Activated CD8-positive, alpha-beta memory T cell treated with anti-CD3 and anti-CD28 coated beads, Interleukin-2, amount 50 U/mL, for 1 hour (primary cell): ENCODE measurements around the gene FAM118A.
A peak's percentile ranks its signal among the peaks of the same experiment; 100 is the strongest.
"Not testable (repeated sequence)": the region's sequence is repeated elsewhere in the genome, so short reads cannot be mapped to it uniquely, and the experiment has no call there.

ENCODE experiments used
- DNase-seq: peaks from one replicate; pipeline ENCODE4 v3.0.0-alpha.2; 2020; ENCODE audit errors: extremely low read depth

FAM118A gene

DNA sequence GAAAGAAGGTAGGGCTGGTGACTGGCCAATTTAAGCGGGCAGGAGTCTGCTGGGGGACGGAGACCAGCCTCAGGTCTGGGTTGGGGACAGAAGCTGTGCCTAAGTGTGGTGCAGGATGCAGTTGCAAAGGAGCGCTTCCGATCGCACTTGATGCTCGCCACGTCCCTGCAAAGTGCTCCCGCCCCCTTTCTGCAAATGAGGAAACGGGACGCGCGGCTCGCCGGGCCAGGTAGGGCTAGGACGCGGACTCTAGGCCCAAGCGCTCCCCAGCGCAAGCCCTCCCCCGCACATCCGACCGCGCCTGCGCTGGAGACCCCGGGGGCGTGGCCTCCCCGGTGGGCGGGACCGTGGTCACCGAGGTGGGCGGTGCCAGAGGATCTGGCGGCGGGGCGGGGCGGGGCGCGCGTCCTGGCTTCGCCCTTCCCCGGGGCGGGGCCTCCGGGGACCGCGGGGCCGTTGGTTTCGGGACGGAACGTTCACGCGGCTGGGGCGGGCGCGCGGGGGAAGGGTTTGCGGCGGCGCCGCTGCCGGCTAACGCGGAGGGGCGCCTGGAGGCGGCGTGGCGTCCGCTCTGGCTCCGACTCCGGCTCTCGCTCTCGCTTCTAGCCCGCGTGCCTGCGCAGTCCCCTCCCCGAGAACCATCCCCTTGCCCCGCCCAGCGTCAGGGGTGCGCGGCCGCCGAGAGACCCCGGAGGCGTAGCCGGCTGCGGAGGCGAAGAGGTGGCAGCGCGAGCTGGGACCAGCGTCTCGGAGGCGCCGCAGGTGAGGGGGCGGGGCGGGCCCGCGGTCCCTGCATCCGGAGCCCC, at the start of gene FAM118A:
Gene FAM118A (plus strand): TSS at position 513 of the 806 bp plus-strand sequence. CDS start 12,446 bp downstream, outside the sequence.
- peak; percentile 77 for DNase-seq

DNA sequence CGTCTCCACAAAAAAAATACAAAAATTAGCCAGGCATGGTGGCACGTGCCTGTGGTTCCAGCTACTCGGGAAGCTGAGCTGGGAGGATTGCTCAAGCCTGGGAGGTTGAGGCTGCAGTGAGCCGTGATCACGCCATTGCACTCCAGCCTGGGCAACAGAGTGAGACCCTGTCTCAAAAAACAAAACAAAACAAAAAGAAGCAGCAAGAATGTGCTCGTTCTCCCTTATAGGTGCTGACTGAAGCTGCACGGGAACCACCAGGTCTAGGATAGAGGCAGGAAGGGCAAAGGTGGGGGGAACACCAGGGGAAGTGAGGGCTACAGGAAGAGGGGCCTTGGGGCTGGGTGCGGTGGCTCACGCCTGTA, 49.4 kb upstream of the FAM118A start:
- not testable (repeated sequence) for DNase-seq

- DNase-seq = no peak
Observed at GRCh38 chr22:45261407-45262088, 48.2 kb upstream of the FAM118A start.

GRCh38 chr22:45262195-45262930, 47.4 kb upstream of the FAM118A start:
- no peak for DNase-seq

GRCh38 chr22:45262931-45263462, 46.7 kb upstream of the FAM118A start:
- DNase-seq = no peak

- DNase-seq = no peak
Observed at GRCh38 chr22:45263463-45264269, 46.1 kb upstream of the FAM118A start.

- DNase-seq = no peak
Observed at GRCh38 chr22:45265535-45265934, 44.2 kb upstream of the FAM118A start.

GRCh38 chr22:45268167-45268957, 41.4 kb upstream of the FAM118A start:
- DNase-seq = no peak

DNA sequence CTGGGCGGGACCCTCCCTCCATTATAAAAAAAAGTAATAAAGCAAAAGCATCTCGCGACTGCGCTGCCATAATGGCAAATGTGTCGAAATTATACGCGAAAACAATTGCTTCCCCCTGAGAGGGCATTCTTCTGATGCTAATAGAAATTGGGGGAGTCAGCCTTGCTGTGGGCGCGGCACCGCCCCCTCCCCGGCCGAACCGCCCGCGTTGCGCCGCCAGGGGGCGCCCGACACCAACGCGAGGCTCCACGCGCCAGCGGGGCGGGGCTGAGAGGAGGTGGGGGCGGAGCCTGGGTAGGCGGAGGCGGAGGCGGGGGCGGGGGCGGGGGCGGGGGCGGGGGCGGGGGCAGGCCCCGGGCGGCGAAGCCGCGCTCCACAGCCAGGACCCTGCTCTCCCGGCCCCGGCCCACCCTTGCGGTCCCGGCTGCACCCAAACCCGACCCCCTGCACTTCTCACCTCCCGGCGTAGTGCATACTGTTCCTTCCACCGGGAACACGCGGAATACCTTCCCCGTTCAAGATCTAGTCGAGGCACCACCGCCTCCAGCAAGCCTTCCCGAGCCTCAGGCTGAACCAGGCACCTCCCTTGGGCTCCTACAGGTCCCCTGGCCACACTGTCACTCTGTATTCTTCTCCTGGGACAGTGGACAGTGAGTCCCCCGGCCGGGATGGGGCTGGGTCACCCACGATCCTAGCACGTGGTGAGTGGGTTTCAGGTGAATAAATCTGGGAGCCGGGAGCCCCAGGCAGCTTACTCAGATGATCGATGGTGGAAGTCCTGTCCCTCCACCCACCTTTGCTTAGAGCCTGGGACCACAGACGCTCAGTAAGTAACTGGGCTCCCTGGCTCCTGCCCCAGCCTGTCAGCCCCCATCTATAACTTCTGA, 40.5 kb upstream of the FAM118A start:
- DNase-seq = peak; percentile 66

DNA sequence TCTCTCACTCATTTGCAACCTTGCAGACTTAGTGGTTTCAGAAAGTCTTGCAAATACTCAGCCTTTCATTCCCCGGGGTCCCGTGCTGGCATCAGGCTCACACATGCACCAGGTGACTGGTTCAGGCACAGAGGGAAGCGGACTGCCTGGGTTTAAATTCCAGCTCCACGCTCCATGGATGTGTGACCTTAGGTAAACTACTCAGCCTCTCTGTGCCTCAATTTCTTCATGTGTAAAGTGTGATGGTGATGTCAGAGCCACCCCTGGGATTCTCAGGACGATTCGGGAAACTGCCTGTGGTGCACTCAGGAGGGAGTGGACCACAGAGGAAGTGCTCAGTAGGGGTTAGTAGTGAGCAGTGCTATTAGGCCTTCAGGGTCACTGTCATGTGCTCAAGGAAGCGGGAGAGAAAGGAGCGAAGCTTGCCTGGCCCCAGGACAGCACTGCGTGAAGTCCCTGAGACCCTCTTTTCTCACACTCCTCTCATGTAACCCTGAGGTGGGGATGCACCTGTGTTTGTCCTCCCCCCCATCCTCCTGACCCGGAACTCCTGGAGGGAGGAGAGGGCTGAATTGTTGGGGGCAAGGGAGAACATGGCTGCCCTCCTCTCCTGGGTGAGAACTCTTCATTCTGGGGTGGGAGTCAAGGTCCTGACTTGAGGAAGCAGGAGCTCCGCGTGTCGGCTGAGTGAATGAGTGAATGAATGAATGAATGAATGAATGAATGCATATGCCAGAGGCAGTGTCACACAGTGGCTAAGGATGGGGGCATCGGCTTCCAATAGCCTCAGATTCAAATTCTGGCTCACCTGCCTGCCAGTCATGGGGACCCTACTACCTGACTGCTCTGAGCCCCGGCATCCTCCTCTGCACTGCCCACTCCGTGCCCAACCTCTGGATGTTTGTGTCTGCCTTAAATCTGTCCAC, 39.4 kb upstream of the FAM118A start:
- no peak for DNase-seq

DNA sequence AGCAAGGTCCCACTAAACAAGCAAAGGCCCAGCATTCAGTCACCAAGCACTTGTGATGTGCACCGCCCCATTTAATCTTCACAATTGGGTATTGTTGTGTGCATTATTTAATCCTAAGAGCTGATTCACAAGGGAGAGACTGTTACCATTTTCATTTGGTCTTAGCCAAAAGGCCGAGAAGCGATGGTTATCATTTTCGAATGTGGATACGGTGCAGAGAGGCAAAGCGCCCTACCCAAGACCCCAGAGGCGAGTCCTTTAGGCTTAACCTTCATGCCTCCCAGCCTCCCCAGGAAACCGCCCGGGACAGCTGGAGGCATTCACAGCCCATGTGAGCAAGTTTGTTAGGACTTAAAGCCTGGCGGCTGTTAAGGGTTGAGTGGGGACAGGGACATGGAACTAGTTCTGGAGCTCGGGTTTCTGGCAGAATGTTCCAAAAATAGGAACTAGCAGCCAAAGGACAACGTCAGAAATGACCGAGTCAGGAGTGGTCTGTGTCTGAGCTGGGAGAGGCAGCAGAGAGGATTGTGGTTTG, 38.0 kb upstream of the FAM118A start:
- DNase-seq = no peak

DNA sequence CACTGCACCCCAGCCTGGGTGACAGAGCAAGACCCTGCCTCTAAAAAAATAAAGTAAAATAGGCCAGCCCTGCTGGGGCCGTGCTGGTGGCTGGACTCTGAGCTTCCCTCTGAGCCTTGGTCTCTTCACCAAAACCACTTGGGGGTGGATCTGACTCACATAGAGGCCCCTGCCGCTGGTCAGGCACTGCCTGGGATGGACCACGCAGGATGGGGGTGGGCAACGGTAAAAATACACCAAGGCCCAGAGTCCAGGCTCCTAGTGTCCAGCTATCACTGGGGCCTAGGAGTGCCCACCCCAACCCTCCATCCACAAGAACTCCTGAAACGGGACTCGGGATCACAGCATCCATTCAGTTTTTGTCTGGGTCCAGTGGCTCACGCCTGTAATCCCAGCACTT, 37.2 kb upstream of the FAM118A start:
- DNase-seq = no peak

DNA sequence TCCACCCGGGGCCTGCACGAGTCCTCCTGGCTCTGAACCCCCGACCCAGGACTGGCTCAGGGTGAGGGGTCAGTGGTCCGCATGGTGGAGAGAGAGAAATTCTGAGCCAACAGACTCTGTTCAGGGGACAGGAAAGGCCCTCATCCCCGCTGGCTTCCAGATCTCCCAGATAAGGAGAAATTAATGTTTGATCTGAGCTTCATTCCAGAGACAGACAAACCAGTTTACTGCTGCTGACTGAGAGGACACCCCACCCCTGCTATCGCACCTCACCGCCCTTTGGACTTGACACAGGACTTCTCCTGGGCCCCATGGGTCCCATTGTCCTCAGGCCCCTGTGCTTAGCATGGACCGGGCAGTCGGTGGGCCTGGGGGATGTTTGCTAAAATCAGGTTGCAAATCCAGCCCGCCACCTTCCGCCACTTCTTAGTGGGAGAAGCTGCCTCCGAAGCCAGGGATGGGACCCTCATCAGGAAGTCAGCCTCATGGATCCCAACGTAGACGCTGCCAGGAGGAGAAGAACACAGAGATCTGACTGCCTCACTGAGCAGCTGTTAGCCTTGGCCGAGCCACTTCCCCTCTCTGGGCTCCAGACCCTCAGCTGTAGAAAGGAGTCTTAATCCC, 36.2 kb upstream of the FAM118A start:
- DNase-seq = no peak

DNA sequence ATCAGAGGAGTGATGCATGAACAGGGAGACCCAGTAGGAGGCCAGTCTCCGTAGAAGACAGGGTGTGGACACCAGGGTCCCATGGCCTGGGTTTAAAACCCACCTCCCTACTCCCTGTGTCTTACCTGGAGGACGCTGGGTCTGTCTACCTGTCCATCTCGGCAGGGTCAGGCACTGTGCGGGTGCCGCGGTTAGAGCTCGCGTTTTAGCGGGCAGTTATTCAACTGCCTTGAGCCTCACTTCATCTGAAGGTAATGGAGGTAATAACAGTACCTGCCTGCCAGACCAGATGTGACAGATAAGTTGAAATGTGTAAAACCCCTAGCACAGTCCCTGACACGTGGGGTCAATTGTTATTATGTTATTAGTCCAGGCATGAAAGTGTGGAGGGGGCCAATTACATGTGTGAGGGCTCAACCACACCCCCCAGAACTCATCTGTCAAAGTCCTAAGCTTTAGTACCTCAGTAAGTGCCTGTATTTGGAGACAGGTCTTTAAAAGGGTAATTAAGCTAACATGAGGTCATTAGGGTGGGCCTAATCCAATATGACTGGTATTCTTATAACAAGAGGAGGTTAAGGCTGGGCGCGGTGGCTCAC, 33.1 kb upstream of the FAM118A start:
- no peak for DNase-seq

GRCh38 chr22:45277720-45278119, 32.0 kb upstream of the FAM118A start:
- not testable (repeated sequence) for DNase-seq

GRCh38 chr22:45278125-45278524, 31.6 kb upstream of the FAM118A start:
- no peak for DNase-seq

GRCh38 chr22:45280587-45280980, 29.1 kb upstream of the FAM118A start:
- no peak for DNase-seq
